HepG2 (cell line): Measurements from ENCODE around the gene TAF1C. TPM values are rescaled to one million over a fixed set of nuclear protein-coding genes. Genes with fewer than 3 reads are reported as not detected.
A peak's percentile ranks its signal among the peaks of the same experiment; 100 is the strongest.

Experiments used
- DR1 ChIP-seq: sonication (generic); formaldehyde crosslinking; IDR thresholded peaks from 2 replicates; pipeline ENCODE4 v1.8.0; 2021; ENCODE audit warnings: mild to moderate bottlenecking, missing genetic modification reagents, inconsistent platforms
- EHMT2 ChIP-seq: fragments of 200-600 bp; sonication (generic); IDR thresholded peaks from 2 replicates; pipeline ENCODE4 v1.7.0; 2017; ENCODE audit warnings: antibody characterized with exemption, low read depth, low read length, borderline replicate concordance
- FOXC1 ChIP-seq: sonication (generic); formaldehyde crosslinking; IDR thresholded peaks from 2 replicates; pipeline ENCODE4 v1.8.0; 2022; ENCODE audit warnings: mild to moderate bottlenecking, missing genetic modification reagents, borderline replicate concordance
- KLF16 ChIP-seq, 2 experiments: sonication (generic) in 1 of 2; formaldehyde crosslinking in 1 of 2; IDR thresholded peaks; 2 replicates each; pipeline versions ENCODE4 v1.6.1 to v1.8.0; 2016 to 2023; ENCODE audit warnings: missing genetic modification reagents in 2 of 2, missing compliant biosample characterization in 1 of 2
- MAF1 ChIP-seq: sonication (generic); formaldehyde crosslinking; IDR thresholded peaks from 2 replicates; pipeline ENCODE4 v1.5.0; 2020; ENCODE audit warnings: missing genetic modification reagents, borderline replicate concordance
- MAFK ChIP-seq, 2 experiments: IDR thresholded peaks in 1 of 2; conservative IDR thresholded peaks in 1 of 2; 2 replicates each; pipeline ENCODE4 v1.6.1; 2011; ENCODE audit warnings: improper control_type of control experiment in 2 of 2, low read length in 2 of 2
- MED1 ChIP-seq: sonication (generic); formaldehyde crosslinking; IDR thresholded peaks from 2 replicates; pipeline ENCODE4 v1.4.0; 2020; ENCODE audit warnings: missing genetic modification reagents
- SPEN ChIP-seq: sonication (generic); formaldehyde crosslinking; IDR thresholded peaks from 2 replicates; pipeline ENCODE4 v1.5.1; 2020; ENCODE audit warnings: low read depth, mild to moderate bottlenecking, missing genetic modification reagents
- STAT5B ChIP-seq: sonication (generic); formaldehyde crosslinking; IDR thresholded peaks from 2 replicates; pipeline ENCODE4 v1.4.0; 2020; ENCODE audit warnings: missing genetic modification reagents
- U2AF1 ChIP-seq: fragments of 200-400 bp; formaldehyde crosslinking; optimal IDR thresholded peaks from 2 replicates; pipeline ENCODE3; 2017; ENCODE audit warnings: mild to moderate bottlenecking, low read depth, low read length
- ZNF10 ChIP-seq: sonication (generic); formaldehyde crosslinking; IDR thresholded peaks from 2 replicates; pipeline ENCODE4 v1.4.0; 2020; ENCODE audit warnings: mild to moderate bottlenecking, low read depth, missing genetic modification reagents, borderline replicate concordance
- ZNF292 ChIP-seq: sonication (generic); formaldehyde crosslinking; IDR thresholded peaks from 2 replicates; pipeline ENCODE4 v1.8.1; 2022; ENCODE audit warnings: mild to moderate bottlenecking, low read depth, missing genetic modification reagents, borderline replicate concordance
- ZNF383 ChIP-seq: sonication (generic); formaldehyde crosslinking; IDR thresholded peaks from 2 replicates; pipeline ENCODE4 v1.4.0; 2020; ENCODE audit warnings: missing genetic modification reagents, mild to moderate bottlenecking, borderline replicate concordance
- ZNF589 ChIP-seq: sonication (generic); formaldehyde crosslinking; conservative IDR thresholded peaks from 2 replicates; pipeline ENCODE4 v1.8.0; 2022; ENCODE audit warnings: mild to moderate bottlenecking, moderate library complexity, missing genetic modification reagents
- ZNF616 ChIP-seq: sonication (generic); formaldehyde crosslinking; IDR thresholded peaks from 2 replicates; pipeline ENCODE4 v1.5.0; 2020; ENCODE audit warnings: low read depth, mild to moderate bottlenecking, missing genetic modification reagents
- ZNF749 ChIP-seq: sonication (generic); formaldehyde crosslinking; IDR thresholded peaks from 2 replicates; pipeline ENCODE4 v1.8.0; 2022; ENCODE audit warnings: mild to moderate bottlenecking, missing genetic modification reagents, moderate library complexity, borderline replicate concordance
- ZNF780A ChIP-seq: sonication (generic); formaldehyde crosslinking; IDR thresholded peaks from 2 replicates; pipeline ENCODE4 v1.8.0; 2022; ENCODE audit warnings: mild to moderate bottlenecking, missing genetic modification reagents, moderate library complexity
- ZNF782 ChIP-seq: sonication (generic); formaldehyde crosslinking; IDR thresholded peaks from 2 replicates; pipeline ENCODE4 v1.4.0; 2020; ENCODE audit warnings: missing genetic modification reagents, mild to moderate bottlenecking, borderline replicate concordance
- polyA plus RNA-seq, 8 experiments: library from polyadenylated mRNA; depleted of rRNA in 3 of 8; stranded (reverse) in 7 of 8; unstranded in 1 of 8; fragments of >200 nt; fragmentation: Illumina TruSeq in 4 of 8; extraction: Trizol in 4 of 8; gene quantifications; 2 replicates each; pipeline versions ENCODE4 v1.2.1 to v1.2.3, GENCODE V29; 2011 to 2016; ENCODE audit warnings: low read depth in 4 of 8, missing spikeins in 1 of 8, mixed read lengths in 1 of 8; ENCODE audit not compliant: insufficient read depth in 1 of 8
- total RNA-seq, 5 experiments: library from RNA; depleted of rRNA; stranded (reverse); fragments of >200 nt; fragmentation: Illumina TruSeq; extraction: Trizol; gene quantifications; 2 replicates each; pipeline ENCODE4 v1.2.3, GENCODE V29; 2016; ENCODE audit warnings: low read depth in 1 of 5
- TF ChIP-seq, protein P1 (sequence below): sonication (generic); formaldehyde crosslinking; IDR thresholded peaks from 2 replicates; pipeline ENCODE4 v1.8.1; 2023; ENCODE audit warnings: mild to moderate bottlenecking, moderate library complexity, missing genetic modification reagents
- TF ChIP-seq, protein P2 (sequence below): sonication (generic); formaldehyde crosslinking; IDR thresholded peaks from 2 replicates; pipeline ENCODE4 v1.4.0; 2020; ENCODE audit warnings: missing genetic modification reagents
- TF ChIP-seq, protein P3 (sequence below): sonication (generic); formaldehyde crosslinking; IDR thresholded peaks from 2 replicates; pipeline ENCODE4 v1.5.0; 2020; ENCODE audit warnings: missing genetic modification reagents, mild to moderate bottlenecking, borderline replicate concordance
- TF ChIP-seq, protein P4 (sequence below): IDR thresholded peaks from 2 replicates; pipeline ENCODE4 v1.6.1; 2016; ENCODE audit warnings: mild to moderate bottlenecking, missing biosample characterization, missing genetic modification reagents
- TF ChIP-seq, protein P5 (sequence below): sonication (generic); formaldehyde crosslinking; IDR thresholded peaks from 2 replicates; pipeline ENCODE4 v1.8.1; 2023; ENCODE audit warnings: mild to moderate bottlenecking, inconsistent platforms, moderate library complexity, missing genetic modification reagents, borderline replicate concordance

Gene TAF1C
- total and polyA plus RNA-seq, 2 of the 13 experiments (the other 11 are each of a cell fraction or from before 2014, with no cell fraction given): 15.6 to 20.8 TPM

DNA sequence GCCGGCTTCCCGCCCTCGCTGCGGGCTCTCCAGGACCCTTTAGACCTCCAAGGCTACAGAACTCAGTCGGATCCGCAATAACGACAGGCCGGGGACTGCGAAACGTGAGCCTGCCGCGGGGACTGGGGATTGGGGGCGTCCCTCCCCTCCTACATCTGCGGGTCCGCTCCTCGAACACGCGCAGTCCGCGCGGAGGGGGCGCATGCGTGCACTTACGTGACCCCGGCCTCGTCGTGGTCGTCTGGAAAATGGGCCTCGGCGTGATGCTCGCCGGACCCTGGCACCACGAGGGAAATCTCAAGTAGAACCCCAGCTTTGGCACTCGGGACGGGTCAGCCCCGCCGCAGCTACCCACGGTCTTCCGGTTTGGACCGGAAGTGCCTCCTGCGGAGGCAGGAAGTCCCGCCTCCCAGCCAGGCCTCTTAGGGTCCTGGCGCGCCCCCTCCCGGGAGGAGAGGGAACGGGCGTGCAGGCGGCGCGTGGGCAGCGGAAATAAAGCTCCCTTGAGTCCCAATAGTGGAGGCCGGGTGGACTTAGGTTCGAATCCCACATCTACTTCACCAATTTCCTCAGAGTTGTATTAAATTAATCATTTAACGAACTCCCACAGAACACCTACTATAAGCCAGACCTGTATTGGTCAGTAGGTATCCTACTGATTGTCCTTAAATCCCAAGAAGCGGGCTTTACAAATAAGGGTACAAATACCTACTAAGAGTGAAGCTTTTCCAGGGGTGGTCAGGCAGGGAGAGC, at the start of gene TAF1C (continued):
- TF ChIP-seq, protein P1, sequence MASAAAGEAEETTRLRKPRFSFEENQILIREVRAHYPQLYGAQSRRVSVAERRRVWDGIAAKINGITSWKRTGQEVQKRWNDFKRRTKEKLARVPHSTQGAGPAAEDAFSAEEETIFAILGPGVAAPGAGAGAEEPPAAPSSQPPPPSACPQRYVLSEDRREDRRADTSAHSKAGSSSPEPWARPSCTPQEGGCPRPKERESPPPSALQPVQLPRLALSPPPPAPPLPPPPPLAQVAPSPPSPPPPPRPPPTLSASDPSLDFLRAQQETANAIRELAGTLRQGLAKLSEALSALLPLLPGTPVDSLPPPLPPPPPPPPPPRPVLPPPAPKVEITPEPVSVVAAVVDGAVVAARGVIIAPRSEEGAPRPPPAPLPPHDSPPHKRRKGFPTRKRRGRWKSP (CRISPR knock-in tag): peak; percentile 61; the same call in 1 of the 2 replicates
- TF ChIP-seq ZNF749 (CRISPR knock-in tag): no peak; the same call in 1 of the 2 replicates
- TF ChIP-seq, protein P2, sequence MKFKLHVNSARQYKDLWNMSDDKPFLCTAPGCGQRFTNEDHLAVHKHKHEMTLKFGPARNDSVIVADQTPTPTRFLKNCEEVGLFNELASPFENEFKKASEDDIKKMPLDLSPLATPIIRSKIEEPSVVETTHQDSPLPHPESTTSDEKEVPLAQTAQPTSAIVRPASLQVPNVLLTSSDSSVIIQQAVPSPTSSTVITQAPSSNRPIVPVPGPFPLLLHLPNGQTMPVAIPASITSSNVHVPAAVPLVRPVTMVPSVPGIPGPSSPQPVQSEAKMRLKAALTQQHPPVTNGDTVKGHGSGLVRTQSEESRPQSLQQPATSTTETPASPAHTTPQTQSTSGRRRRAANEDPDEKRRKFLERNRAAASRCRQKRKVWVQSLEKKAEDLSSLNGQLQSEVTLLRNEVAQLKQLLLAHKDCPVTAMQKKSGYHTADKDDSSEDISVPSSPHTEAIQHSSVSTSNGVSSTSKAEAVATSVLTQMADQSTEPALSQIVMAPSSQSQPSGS (CRISPR knock-in tag): peak; percentile 69; the same call in 1 of the 2 replicates
- TF ChIP-seq, protein P3, sequence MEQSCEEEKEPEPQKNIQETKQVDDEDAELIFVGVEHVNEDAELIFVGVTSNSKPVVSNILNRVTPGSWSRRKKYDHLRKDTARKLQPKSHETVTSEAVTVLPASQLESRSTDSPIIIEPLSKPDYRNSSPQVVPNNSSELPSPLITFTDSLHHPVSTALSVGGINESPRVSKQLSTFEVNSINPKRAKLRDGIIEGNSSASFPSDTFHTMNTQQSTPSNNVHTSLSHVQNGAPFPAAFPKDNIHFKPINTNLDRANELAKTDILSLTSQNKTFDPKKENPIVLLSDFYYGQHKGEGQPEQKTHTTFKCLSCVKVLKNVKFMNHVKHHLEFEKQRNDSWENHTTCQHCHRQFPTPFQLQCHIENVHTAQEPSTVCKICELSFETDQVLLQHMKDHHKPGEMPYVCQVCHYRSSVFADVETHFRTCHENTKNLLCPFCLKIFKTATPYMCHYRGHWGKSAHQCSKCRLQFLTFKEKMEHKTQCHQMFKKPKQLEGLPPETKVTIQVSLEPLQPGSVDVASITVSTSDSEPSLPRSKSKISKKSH: no peak; the same call in none of the 2 replicates
- TF ChIP-seq ZNF782 (CRISPR knock-in tag): no peak
- TF ChIP-seq, protein P4, sequence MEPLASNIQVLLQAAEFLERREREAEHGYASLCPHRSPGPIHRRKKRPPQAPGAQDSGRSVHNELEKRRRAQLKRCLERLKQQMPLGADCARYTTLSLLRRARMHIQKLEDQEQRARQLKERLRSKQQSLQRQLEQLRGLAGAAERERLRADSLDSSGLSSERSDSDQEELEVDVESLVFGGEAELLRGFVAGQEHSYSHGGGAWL (CRISPR knock-in tag): no peak; the same call in 1 of the 2 replicates
- TF ChIP-seq ZNF292 (CRISPR knock-in tag): peak; percentile 62; the same call in 1 of the 2 replicates
- TF ChIP-seq MAF1 (CRISPR knock-in tag): peak; percentile 92
- peak; percentile 90; the same call in 1 of the 2 replicates for TF ChIP-seq STAT5B
- no peak for TF ChIP-seq ZNF780A (CRISPR knock-in tag)
- no peak; the same call in 1 of the 2 replicates for TF ChIP-seq EHMT2
- TF ChIP-seq, protein P5, sequence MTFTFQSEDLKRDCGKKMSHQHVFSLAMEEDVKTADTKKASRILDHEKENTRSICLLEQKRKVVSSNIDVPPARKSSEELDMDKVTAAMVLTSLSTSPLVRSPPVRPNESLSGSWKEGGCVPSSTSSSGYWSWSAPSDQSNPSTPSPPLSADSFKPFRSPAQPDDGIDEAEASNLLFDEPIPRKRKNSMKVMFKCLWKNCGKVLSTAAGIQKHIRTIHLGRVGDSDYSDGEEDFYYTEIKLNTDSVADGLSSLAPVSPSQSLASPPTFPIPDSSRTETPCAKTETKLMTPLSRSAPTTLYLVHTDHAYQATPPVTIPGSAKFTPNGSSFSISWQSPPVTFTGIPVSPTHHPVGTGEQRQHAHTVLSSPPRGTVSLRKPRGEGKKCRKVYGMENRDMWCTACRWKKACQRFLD (CRISPR knock-in tag): peak; percentile 90
- TF ChIP-seq SPEN: peak; percentile 99
- no peak for TF ChIP-seq ZNF589 (CRISPR knock-in tag)
- TF ChIP-seq ZNF10 (CRISPR knock-in tag): no peak
- peak; percentile 71 for TF ChIP-seq FOXC1 (CRISPR knock-in tag)
- TF ChIP-seq DR1 (CRISPR knock-in tag): peak; percentile 92
- TF ChIP-seq ZNF383 (CRISPR knock-in tag): 0 out of 2 replicates have a peak, but pooled peaks have one; percentile 33
- TF ChIP-seq U2AF1: no peak
- TF ChIP-seq MED1 (CRISPR knock-in tag): peak; percentile 65
- TF ChIP-seq ZNF616 (CRISPR knock-in tag): peak; percentile 71; the same call in 1 of the 2 replicates
- peak in 1 of 2 experiments; percentile 97; a peak in 2 of 4 replicates for TF ChIP-seq KLF16 (CRISPR knock-in tag; IDR thresholded peaks at IDR 0.05)
- TF ChIP-seq MAFK (conservative IDR thresholded peaks at IDR 0.05 in 1 of 2, IDR thresholded peaks at IDR 0.05 in 1 of 2; ENCODE audit: low read length in 2 of 2): no peak
